ENCODE data around the gene TICAM2. TPM values are rescaled to one million over a fixed set of nuclear protein-coding genes. Genes with fewer than 3 reads are reported as not detected.

The TICAM2 gene
- total RNA-seq, 4 donors from 2014 or later = 1.2 to 4.7 (median 3.1) TPM

GRCh38 chr5:115611873-115612272 lies 9.6 kb upstream of the TICAM2 start:
- 96 to 100% methylated on average over 3 of the region's 5 CpGs for WGBS, 2 donors (ENCODE audit: low coverage in 1 of 2)
- Histone ChIP-seq H3K27ac (no peak overlapping the region), H3K4me1 (peaks cover 0 to 38% (median 0%) of the 10 kb centered on the region in 3 donors), H3K27me3 (no peaks in the 10 kb centered on the region), H3K36me3 (peaks cover 0 to 30% of the 10 kb centered on the region in 2 donors), H3K9me3 (no peaks in the 10 kb centered on the region), H3K4me3 (no peak overlapping the region)
- TF ChIP-seq CTCF (IDR thresholded peaks at IDR 0.05) (no peak), POLR2A (IDR thresholded peaks at IDR 0.05) (no peak), EP300 (IDR thresholded peaks at IDR 0.05) (no peak), POLR2AphosphoS5 (IDR thresholded peaks at IDR 0.05) (no peak)
- no peak for ATAC-seq

- Histone ChIP-seq H3K4me3 (no peak overlapping the region), H3K27me3 (no peaks in the 10 kb centered on the region), H3K36me3 (peaks cover 0 to 7% of the 10 kb centered on the region in 2 donors), H3K9me3 (no peaks in the 10 kb centered on the region), H3K4me1 (peaks cover 0 to 51% (median 3%) of the 10 kb centered on the region in 3 donors), H3K27ac (peak overlapping the region; percentile 40 to 64 (median 58))
- 64 to 95% methylated on average over 1 of the region's 2 CpGs for WGBS, 2 donors (ENCODE audit: low coverage in 1 of 2)
- TF ChIP-seq POLR2A (IDR thresholded peaks at IDR 0.05) (no peak), CTCF (IDR thresholded peaks at IDR 0.05) (no peak), EP300 (IDR thresholded peaks at IDR 0.05) (no peak), POLR2AphosphoS5 (IDR thresholded peaks at IDR 0.05) (no peak)
- no peak for ATAC-seq
These were observed 5.7 kb upstream of the TICAM2 start for GRCh38 chr5:115607935-115608334.

- peak overlapping the region in 1 of 4 donors; percentile 35 for H3K27ac ChIP-seq
- no peaks in the 10 kb centered on the region for H3K9me3 ChIP-seq
- WGBS, 2 donors (ENCODE audit: low coverage in 1 of 2) = 64 to 86% methylated on average over 1 to 3 of the region's 3 CpGs
- H3K27me3 ChIP-seq = no peaks in the 10 kb centered on the region
- no peak for ATAC-seq
- peaks cover 0 to 61% (median 5%) of the 10 kb centered on the region in 3 donors for H3K4me1 ChIP-seq
- no peak for TF ChIP-seq CTCF (IDR thresholded peaks at IDR 0.05)
- TF ChIP-seq EP300 (IDR thresholded peaks at IDR 0.05) = no peak
- no peak for TF ChIP-seq POLR2A (IDR thresholded peaks at IDR 0.05)
- no peak for TF ChIP-seq POLR2AphosphoS5 (IDR thresholded peaks at IDR 0.05)
- no peaks in the 10 kb centered on the region for H3K36me3 ChIP-seq
- H3K4me3 ChIP-seq = no peak overlapping the region
These were observed 3.2 kb upstream of the TICAM2 start for GRCh38 chr5:115605436-115605835.

- H3K4me1 ChIP-seq = peaks cover 0 to 67% (median 11%) of the 10 kb centered on the region in 3 donors
- no peaks in the 10 kb centered on the region for H3K36me3 ChIP-seq
- no peaks in the 10 kb centered on the region for H3K9me3 ChIP-seq
- TF ChIP-seq POLR2A (IDR thresholded peaks at IDR 0.05) (no peak), POLR2AphosphoS5 (IDR thresholded peaks at IDR 0.05) (no peak), EP300 (IDR thresholded peaks at IDR 0.05) (no peak)
- H3K27me3 ChIP-seq = no peaks in the 10 kb centered on the region
- ATAC-seq = no peak
- peak overlapping the region; percentile 78 to 90 for H3K4me3 ChIP-seq
- H3K27ac ChIP-seq = peak overlapping the region; percentile 69 to 97 (median 93)
- WGBS, 2 donors (ENCODE audit: low coverage in 1 of 2) = 15 to 18% methylated on average over 4 to 10 of the region's 11 CpGs
These were observed 379 bp upstream of the TICAM2 start for GRCh38 chr5:115602591-115603125.

GRCh38 chr5:115600766-115601165 lies 1.5 kb downstream of the TICAM2 start:
- TF ChIP-seq CTCF (IDR thresholded peaks at IDR 0.05) (no peak), POLR2A (IDR thresholded peaks at IDR 0.05) (no peak), EP300 (IDR thresholded peaks at IDR 0.05) (no peak), POLR2AphosphoS5 (IDR thresholded peaks at IDR 0.05) (no peak)
- Histone ChIP-seq H3K9me3 (no peaks in the 10 kb centered on the region), H3K4me3 (peak overlapping the region; percentile 78 to 90), H3K36me3 (no peaks in the 10 kb centered on the region), H3K27me3 (no peaks in the 10 kb centered on the region), H3K27ac (peak overlapping the region in 1 of 4 donors; percentile 97), H3K4me1 (peaks cover 0 to 59% (median 11%) of the 10 kb centered on the region in 3 donors)
- WGBS, 2 donors (ENCODE audit: low coverage in 1 of 2) = 72 to 80% methylated on average over 3 of the region's 3 CpGs
- no peak for ATAC-seq

All from gastroesophageal sphincter (tissue), 4 donors.